SH-SY5Y (cell line): ENCODE measurements around the gene RAB25.

Experiments used
- GATA2 ChIP-seq: IDR thresholded peaks from 2 replicates; pipeline ENCODE4 v1.6.1; 2011; ENCODE audit warnings: mild to moderate bottlenecking, low read depth, low read length
- GATA3 ChIP-seq: IDR thresholded peaks from 2 replicates; pipeline ENCODE4 v1.6.1; 2011; ENCODE audit warnings: low read depth, mild to moderate bottlenecking, low read length, moderate library complexity

- no peak for TF ChIP-seq GATA2
- no peak for TF ChIP-seq GATA3
Observed at GRCh38 chr1:156073740-156074139, 12.8 kb downstream of the RAB25 start.
